ENCODE data around the gene ZNF564. TPM values are rescaled to one million over a fixed set of nuclear protein-coding genes. Genes with fewer than 3 reads are reported as not detected.

The ZNF564 gene
- total and polyA plus RNA-seq, 2 experiments from 2014 or later = 7.1 to 8.6 TPM

DNA sequence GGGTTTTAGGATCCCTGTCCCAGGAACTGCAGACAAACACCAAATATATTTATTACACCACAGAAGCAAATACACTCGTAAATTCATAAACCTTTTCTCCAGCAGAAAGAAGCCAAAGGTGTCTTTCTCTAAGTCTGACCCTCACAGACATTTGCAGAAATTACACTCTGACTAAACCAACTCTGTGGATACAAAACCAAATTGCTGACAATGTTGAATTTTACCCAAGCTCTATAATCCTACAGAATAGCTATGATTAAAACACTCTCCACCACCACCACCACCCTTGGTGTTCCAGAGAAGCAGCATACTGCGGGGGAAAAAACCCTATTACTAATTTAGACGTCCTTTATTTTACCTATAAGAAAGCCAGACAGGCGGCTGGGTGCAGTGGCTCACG, 5.2 kb downstream of the ZNF564 start (continued):
- TF ChIP-seq, protein P1, sequence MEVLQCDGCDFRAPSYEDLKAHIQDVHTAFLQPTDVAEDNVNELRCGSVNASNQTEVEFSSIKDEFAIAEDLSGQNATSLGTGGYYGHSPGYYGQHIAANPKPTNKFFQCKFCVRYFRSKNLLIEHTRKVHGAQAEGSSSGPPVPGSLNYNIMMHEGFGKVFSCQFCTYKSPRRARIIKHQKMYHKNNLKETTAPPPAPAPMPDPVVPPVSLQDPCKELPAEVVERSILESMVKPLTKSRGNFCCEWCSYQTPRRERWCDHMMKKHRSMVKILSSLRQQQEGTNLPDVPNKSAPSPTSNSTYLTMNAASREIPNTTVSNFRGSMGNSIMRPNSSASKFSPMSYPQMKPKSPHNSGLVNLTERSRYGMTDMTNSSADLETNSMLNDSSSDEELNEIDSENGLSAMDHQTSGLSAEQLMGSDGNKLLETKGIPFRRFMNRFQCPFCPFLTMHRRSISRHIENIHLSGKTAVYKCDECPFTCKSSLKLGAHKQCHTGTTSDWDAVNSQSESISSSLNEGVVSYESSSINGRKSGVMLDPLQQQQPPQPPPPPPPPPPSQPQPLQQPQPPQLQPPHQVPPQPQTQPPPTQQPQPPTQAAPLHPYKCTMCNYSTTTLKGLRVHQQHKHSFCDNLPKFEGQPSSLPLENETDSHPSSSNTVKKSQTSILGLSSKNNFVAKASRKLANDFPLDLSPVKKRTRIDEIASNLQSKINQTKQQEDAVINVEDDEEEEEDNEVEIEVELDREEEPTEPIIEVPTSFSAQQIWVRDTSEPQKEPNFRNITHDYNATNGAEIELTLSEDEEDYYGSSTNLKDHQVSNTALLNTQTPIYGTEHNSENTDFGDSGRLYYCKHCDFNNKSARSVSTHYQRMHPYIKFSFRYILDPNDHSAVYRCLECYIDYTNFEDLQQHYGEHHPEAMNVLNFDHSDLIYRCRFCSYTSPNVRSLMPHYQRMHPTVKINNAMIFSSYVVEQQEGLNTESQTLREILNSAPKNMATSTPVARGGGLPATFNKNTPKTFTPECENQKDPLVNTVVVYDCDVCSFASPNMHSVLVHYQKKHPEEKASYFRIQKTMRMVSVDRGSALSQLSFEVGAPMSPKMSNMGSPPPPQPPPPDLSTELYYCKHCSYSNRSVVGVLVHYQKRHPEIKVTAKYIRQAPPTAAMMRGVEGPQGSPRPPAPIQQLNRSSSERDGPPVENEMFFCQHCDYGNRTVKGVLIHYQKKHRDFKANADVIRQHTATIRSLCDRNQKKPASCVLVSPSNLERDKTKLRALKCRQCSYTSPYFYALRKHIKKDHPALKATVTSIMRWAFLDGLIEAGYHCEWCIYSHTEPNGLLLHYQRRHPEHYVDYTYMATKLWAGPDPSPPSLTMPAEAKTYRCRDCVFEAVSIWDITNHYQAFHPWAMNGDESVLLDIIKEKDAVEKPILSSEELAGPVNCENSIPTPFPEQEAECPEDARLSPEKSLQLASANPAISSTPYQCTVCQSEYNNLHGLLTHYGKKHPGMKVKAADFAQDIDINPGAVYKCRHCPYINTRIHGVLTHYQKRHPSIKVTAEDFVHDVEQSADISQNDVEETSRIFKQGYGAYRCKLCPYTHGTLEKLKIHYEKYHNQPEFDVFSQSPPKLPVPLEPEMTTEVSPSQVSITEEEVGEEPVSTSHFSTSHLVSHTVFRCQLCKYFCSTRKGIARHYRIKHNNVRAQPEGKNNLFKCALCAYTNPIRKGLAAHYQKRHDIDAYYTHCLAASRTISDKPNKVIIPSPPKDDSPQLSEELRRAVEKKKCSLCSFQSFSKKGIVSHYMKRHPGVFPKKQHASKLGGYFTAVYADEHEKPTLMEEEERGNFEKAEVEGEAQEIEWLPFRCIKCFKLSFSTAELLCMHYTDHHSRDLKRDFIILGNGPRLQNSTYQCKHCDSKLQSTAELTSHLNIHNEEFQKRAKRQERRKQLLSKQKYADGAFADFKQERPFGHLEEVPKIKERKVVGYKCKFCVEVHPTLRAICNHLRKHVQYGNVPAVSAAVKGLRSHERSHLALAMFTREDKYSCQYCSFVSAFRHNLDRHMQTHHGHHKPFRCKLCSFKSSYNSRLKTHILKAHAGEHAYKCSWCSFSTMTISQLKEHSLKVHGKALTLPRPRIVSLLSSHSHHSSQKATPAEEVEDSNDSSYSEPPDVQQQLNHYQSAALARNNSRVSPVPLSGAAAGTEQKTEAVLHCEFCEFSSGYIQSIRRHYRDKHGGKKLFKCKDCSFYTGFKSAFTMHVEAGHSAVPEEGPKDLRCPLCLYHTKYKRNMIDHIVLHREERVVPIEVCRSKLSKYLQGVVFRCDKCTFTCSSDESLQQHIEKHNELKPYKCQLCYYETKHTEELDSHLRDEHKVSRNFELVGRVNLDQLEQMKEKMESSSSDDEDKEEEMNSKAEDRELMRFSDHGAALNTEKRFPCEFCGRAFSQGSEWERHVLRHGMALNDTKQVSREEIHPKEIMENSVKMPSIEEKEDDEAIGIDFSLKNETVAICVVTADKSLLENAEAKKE (CRISPR knock-in tag; IDR thresholded peaks at IDR 0.05) = no peak
- TF ChIP-seq POLR2AphosphoS5 (IDR thresholded peaks at IDR 0.05; ENCODE audit: low read depth) = no peak
- no peak for TF ChIP-seq JUNB (IDR thresholded peaks at IDR 0.05; ENCODE audit: unreplicated experiment)
- no peak for TF ChIP-seq EZH2phosphoT487 (IDR thresholded peaks at IDR 0.05; ENCODE audit: unreplicated experiment)
- TF ChIP-seq ZNF114 (CRISPR knock-in tag; IDR thresholded peaks at IDR 0.05) = no peak
- TF ChIP-seq CREB1 (CRISPR knock-in tag; IDR thresholded peaks at IDR 0.05; ENCODE audit: low read depth) = no peak
- TF ChIP-seq, protein P2, sequence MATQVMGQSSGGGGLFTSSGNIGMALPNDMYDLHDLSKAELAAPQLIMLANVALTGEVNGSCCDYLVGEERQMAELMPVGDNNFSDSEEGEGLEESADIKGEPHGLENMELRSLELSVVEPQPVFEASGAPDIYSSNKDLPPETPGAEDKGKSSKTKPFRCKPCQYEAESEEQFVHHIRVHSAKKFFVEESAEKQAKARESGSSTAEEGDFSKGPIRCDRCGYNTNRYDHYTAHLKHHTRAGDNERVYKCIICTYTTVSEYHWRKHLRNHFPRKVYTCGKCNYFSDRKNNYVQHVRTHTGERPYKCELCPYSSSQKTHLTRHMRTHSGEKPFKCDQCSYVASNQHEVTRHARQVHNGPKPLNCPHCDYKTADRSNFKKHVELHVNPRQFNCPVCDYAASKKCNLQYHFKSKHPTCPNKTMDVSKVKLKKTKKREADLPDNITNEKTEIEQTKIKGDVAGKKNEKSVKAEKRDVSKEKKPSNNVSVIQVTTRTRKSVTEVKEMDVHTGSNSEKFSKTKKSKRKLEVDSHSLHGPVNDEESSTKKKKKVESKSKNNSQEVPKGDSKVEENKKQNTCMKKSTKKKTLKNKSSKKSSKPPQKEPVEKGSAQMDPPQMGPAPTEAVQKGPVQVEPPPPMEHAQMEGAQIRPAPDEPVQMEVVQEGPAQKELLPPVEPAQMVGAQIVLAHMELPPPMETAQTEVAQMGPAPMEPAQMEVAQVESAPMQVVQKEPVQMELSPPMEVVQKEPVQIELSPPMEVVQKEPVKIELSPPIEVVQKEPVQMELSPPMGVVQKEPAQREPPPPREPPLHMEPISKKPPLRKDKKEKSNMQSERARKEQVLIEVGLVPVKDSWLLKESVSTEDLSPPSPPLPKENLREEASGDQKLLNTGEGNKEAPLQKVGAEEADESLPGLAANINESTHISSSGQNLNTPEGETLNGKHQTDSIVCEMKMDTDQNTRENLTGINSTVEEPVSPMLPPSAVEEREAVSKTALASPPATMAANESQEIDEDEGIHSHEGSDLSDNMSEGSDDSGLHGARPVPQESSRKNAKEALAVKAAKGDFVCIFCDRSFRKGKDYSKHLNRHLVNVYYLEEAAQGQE (IDR thresholded peaks at IDR 0.05; ENCODE audit: unreplicated experiment) = no peak
- TF ChIP-seq STAT1 (IDR thresholded peaks at IDR 0.05; ENCODE audit: unreplicated experiment) = no peak
- no peak for TF ChIP-seq EZH2 (IDR thresholded peaks at IDR 0.05; ENCODE audit: low read depth, unreplicated experiment)
- TF ChIP-seq ZNF331 (CRISPR knock-in tag; IDR thresholded peaks at IDR 0.05; ENCODE audit: low read depth) = no peak
